ENCODE measurements around the gene TMEM184A.

The TMEM184A gene

GRCh38 chr7:1550846-1551155 is 5.2 kb downstream of the TMEM184A start:
- DNase-seq (ENCODE audit: low spot score) = no peak

GRCh38 chr7:1550005-1550845 is 5.8 kb downstream of the TMEM184A start:
- no peak for DNase-seq (ENCODE audit: low spot score)

DNA sequence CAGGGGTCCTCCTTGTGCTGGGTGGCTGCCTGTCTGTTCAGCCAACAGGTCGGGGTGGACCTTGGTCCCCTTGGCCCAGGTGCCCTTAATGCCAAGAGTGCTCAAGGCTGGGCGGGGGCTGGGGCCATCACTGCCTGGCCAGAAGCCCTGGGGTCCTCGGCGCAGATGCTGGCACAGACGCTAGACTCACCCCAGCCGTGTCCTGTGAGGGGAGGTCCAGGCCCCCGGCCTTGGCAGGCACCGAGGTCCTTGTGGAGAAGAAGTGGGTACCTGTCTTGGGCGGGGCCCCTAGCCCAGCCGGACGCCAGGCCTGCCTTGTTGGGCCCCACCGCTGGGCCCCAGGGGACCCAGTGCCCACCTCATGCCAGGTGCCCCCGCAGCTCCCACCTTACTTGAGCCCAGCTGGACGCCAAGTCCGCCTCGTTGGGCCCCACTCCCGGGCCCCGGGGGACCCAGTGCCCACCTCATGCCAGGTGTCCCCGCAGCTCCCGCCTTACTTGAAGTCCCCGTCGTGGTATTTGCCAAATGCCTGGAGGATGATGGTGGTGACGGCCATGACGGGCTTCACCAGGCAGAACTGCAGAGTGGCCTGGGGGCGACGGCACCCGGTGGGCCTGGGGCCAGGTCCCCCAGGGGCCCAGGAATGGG is 6.5 kb downstream of the TMEM184A start:
- DNase-seq (ENCODE audit: low spot score) = no peak

- no peak for DNase-seq (ENCODE audit: low spot score)
These were observed 7.1 kb downstream of the TMEM184A start for GRCh38 chr7:1548944-1549343.

DNA sequence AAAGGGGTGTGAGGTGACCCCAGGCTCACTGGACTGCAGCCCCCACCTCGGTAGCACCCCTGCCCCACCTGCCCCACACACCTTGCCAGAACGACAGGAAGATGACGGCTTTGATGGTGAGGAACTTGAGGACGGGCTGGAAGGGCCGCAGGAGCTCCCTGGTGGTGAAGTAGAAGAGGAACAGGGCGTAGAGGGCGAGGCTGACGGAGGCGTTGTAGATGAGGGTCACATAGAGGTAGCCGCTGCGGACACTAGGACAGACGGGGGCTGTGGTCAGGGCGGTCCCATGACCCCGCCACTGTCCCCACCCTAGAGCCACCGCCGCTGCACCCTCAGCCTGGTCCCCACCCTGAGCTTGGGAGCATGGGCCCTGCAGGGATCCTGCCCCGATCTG is 7.6 kb downstream of the TMEM184A start:
- no peak for DNase-seq (ENCODE audit: low spot score)

GRCh38 chr7:1547777-1548437 is 8.1 kb downstream of the TMEM184A start:
- no peak for DNase-seq (ENCODE audit: low spot score)

GRCh38 chr7:1546909-1547776 is 8.9 kb downstream of the TMEM184A start:
- DNase-seq (ENCODE audit: low spot score) = no peak

DNA sequence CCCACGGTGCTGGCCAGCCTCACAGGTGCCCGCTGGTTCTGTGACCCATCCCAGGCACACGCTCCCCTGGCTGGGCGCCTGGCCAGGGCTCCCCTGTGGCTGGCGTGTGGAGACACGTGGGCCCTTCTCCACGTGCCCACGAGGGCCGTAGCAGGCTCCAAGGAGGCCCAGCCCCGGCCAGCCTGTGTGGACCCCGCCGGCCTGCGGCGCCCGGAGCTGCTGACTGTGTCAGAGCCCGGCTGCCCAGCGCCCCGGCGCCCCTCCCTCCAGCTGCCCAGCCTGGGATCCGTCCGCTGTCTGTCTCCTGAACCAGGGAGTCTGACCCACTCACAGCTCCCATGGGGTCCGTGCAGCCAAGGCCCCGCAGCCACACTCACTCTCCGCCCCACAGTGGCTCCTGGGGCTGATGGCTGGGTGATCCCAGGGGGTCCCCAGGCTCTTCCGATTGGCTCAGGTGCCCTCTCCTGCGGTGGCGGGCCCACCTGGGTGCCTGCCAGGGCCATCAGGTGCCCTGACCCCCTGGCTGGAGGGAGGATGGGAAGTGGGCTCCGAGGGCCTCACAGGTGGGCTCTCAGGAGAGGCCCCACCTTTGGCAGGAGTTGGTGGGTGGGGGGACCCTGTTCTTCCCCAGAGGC is 9.6 kb downstream of the TMEM184A start:
- no peak for DNase-seq (ENCODE audit: low spot score)

GRCh38 chr7:1545417-1546246 is 10.4 kb downstream of the TMEM184A start:
- DNase-seq (ENCODE audit: low spot score) = no peak

DNA sequence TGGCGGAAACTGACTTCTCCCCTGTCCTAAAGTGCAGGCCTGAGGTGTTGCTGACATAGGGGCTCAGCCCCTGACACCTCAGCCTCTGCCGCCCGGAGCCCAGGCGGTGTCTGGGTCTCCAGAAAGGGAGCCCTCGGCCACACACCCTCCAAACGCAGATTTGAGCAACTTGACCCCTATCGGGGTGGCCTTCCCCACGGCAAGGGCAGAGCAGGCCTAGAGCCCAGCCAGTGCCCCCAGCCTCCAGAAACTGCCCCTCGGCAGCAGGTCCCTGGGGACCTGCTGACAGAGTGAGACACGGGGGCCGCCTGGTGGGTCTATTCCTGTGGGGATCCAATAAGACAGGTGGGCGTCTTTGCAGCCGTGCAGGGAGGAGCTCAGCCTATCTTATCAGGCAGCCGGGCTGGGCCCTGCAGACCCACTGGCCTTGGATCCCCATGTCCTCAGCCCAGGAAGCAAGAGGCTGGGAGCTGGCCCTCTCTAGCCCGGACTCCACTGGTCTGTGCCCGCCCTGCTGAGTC is 11.0 kb downstream of the TMEM184A start:
- no peak for DNase-seq (ENCODE audit: low spot score)

DNA sequence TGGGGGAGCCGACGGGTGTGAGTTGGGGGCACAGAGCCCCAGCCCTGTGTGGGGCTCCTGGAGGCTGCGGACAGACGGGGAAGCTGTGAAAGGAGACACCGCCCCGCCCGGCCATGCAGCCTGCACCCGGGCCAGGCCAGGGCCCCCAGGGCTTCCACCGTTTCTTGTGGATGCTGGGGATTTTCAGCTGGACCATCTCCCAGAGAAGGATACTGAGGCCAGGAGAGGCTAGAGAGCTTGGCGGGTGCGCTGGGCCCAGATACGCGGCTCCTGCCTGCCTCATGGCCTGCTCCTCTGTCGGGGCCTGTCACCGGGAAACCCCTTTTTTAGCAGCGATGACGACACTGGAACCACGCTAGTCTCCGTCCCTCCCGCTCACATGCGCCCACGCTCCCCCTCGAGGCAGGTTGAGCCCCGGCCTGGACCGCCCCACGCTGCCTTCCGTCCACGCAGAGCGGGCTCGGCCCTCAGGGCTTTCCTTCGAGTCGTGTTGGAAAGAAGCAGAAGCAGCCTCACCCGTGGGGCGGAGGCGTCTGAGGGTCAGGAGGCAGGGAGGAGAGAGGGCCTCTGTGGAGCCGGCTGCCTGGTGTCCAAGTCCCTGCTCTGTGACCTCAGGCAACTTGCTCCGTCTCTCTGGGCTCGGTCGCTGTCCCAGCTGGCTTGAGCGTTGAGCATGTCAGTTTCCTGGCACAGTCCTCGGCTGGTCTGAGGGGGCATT is 11.7 kb downstream of the TMEM184A start:
- DNase-seq (ENCODE audit: low spot score) = no peak

GRCh38 chr7:1543826-1544177 is 12.2 kb downstream of the TMEM184A start:
- no peak for DNase-seq (ENCODE audit: low spot score)

- DNase-seq (ENCODE audit: low spot score) = no peak
These were observed 12.9 kb downstream of the TMEM184A start for GRCh38 chr7:1542841-1543747.

DNA sequence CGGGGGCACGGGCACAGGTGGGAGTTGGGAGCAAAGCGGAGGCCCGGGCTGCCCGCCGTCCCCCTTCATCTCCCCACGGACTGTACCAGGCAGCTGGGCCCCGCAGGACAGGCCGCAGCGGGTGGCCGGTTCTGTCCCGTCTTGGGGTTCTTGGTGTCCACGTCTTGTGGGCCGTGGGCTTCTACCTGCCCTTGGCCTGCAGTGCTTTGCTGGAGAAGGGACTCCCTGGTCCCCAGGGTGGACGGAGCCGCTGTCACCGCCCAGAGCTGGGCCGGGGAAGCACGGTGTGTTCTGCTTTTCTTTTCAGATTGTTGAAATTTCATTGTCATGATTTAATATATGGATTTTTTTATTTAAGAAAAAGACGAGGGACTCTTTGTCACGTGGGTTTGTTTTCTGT is 13.7 kb downstream of the TMEM184A start:
- no peak for DNase-seq (ENCODE audit: low spot score)

DNA sequence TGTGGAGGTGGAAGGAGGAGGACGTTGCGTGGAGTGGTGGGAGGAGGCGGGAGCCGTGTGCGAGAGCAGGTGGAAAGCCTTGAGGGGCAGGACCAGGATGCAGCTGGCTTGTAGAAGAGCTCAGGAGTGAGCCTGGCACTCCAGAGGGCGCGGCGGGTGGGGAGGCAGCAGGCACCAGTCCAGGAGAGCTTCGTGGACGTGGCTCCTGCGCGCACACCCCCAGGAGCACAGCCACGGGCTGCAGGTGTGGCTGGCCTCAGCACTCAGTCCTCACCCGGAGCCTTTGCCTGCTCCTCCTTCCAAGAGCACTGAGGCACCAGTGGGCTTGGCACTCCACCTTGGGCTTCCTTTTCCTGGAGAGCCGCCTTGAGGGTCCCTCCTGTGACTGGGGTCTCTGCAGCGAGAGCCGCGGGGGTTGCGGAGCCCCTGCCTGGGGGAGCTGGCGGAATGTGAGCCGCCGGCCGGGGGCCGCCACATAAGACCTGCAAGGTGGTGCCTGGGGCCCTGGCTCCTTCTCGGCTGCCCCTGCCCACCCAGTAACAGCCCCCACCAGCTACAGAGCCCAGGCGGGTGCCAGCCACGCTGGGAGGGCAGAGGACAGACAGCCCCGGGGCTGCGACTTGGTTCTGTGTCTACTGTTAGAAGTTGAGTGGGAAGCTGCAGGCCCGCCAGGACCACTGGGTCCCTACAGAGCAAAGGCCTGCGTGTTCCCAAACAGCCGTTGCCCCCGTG is 14.4 kb downstream of the TMEM184A start:
- DNase-seq (ENCODE audit: low spot score) = no peak

- no peak for DNase-seq (ENCODE audit: low spot score)
These were observed 15.2 kb downstream of the TMEM184A start for GRCh38 chr7:1540776-1541271.

DNA sequence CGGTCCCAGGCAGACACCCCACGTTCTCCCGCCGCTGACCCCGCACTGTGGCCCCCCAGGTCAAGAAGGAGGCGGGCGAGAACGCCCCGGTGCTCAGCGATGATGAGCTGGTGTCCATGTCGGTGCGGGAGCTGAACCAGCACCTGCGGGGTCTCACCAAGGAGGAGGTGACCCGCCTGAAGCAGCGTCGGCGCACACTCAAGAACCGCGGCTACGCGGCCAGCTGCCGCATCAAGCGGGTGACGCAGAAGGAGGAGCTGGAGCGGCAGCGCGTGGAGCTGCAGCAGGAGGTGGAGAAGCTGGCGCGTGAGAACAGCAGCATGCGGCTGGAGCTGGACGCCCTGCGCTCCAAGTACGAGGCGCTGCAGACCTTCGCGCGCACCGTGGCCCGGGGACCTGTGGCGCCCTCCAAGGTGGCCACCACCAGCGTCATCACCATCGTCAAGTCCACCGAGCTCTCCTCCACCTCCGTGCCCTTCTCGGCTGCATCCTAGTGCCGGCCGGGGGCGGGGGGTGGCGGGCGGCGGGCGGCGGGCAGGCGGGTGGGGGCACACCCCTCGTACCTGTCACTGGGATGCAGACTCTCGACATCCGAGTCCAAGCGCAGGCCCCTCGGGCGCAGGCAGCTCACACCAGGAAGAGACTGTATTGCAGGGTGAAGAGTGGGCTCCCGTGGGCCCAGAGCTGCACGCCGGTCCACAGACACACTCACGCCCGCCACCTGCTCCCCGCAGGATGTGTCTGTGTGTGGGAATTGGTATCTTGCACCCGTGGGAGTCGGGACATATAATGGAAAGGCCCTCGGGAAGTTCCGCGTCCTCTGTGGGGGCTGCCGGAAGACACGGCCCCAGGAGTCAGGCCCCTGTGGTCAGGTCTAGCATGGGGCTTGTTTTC is 15.9 kb downstream of the TMEM184A start:
- DNase-seq (ENCODE audit: low spot score) = no peak
